CD4-positive, alpha-beta T cell (primary cell): ENCODE measurements around the gene INSIG1. TPM values are rescaled to one million over a fixed set of nuclear protein-coding genes. Genes with fewer than 3 reads are reported as not detected.

Experiments
- ATAC-seq: fragments of 200-7000 bp; cut with Tn5 transposase; one replicate; pipeline ENCODE4 v1.10.0; 2022; ENCODE audit warnings: mild to moderate bottlenecking; ENCODE audit not compliant: poor library complexity
- CTCF ChIA-PET: fragments of 350-600 bp; sonication (Branson Sonifier 250); formaldehyde crosslinking; loops from one replicate; lab custom pipeline; 2021; ENCODE audit warnings: antibody characterized with exemption, inconsistent platforms; lab: Charles Lee
- POLR2A ChIA-PET: fragments of 350-600 bp; sonication (Branson Sonifier 250); formaldehyde crosslinking; loops from one replicate; lab custom pipeline; 2021; ENCODE audit warnings: antibody characterized with exemption, inconsistent platforms; lab: Charles Lee
- DNase-seq, 14 experiments: peaks; one replicate each; pipeline ENCODE4 v3.0.0-alpha.2; 2013 to 2020; ENCODE audit warnings: mixed read lengths in 2 of 14
- H3K27ac ChIP-seq, 2 donors: one replicate each; pipeline versions ENCODE4 v1.5.1 to v1.7.0; 2013; ENCODE audit warnings: low read length in 2 of 2, low read depth in 1 of 2, mild to moderate bottlenecking in 1 of 2
- H3K27me3 ChIP-seq, 2 experiments: 1 replicate in 1 of 2; 2 replicates in 1 of 2; pipeline versions ENCODE4 v1.6.1 to v1.7.0; 2013; ENCODE audit warnings: low read length in 2 of 2, control low read depth in 1 of 2, mild to moderate bottlenecking in 1 of 2, moderate library complexity in 1 of 2; ENCODE audit not compliant: insufficient read depth in 2 of 2, control insufficient read depth in 1 of 2
- H3K36me3 ChIP-seq: one replicate; pipeline ENCODE4 v1.6.1; 2013; ENCODE audit warnings: low read length, control low read depth; ENCODE audit not compliant: insufficient read depth
- H3K4me1 ChIP-seq: one replicate; pipeline ENCODE4 v1.6.1; 2013; ENCODE audit warnings: low read length, control low read depth; ENCODE audit not compliant: insufficient read depth
- H3K4me3 ChIP-seq: one replicate; pipeline ENCODE4 v1.5.1; 2013; ENCODE audit warnings: mild to moderate bottlenecking, low read length, moderate library complexity
- H3K9me3 ChIP-seq, 2 experiments: 1 replicate in 1 of 2; 2 replicates in 1 of 2; pipeline versions ENCODE4 v1.6.1 to v1.7.0; 2013; ENCODE audit warnings: low read length in 2 of 2, mild to moderate bottlenecking in 2 of 2, control low read depth in 1 of 2, moderate library complexity in 1 of 2; ENCODE audit not compliant: control insufficient read depth in 1 of 2, insufficient read depth in 1 of 2
- H3K27ac Mint-ChIP-seq: one replicate; pipeline ENCODE4 v1.8.0; 2020; ENCODE audit warnings: mixed read lengths
- H3K27me3 Mint-ChIP-seq: one replicate; pipeline ENCODE4 v1.8.0; 2021; ENCODE audit warnings: mixed read lengths
- H3K36me3 Mint-ChIP-seq: one replicate; pipeline ENCODE4 v1.8.0; 2021; ENCODE audit warnings: low read depth, mixed read lengths
- H3K4me1 Mint-ChIP-seq: one replicate; pipeline ENCODE4 v1.8.0; 2021; ENCODE audit warnings: low read depth, mixed read lengths
- H3K4me3 Mint-ChIP-seq: one replicate; pipeline ENCODE4 v1.8.0; 2020; ENCODE audit warnings: mild to moderate bottlenecking, mixed read lengths
- H3K9me3 Mint-ChIP-seq: one replicate; pipeline ENCODE4 v1.8.0; 2020; ENCODE audit warnings: mixed read lengths
- intact Hi-C, 2 experiments: fragments of 100-400 bp; cut with DNase I in 1 of 2; cut with micrococcal nuclease in 1 of 2; formaldehyde crosslinking; loops; one replicate each; pipeline versions ENCODE4 v1.15.1 to v1.9.0; 2023 to 2025; cut with DNase I, micrococcal nuclease
- total RNA-seq, 174 experiments: library from RNA in 2 of 174; stranded (reverse) in 2 of 174; gene quantifications; one replicate each; pipeline ENCODE4 v1.2.3 and lab custom pipeline; 2021 to 2026
- TF ChIP-seq, protein P1 (sequence below): fragments of 200-600 bp; IDR thresholded peaks from one replicate; pipeline ENCODE4 v1.8.0; 2022; ENCODE audit warnings: antibody characterized with exemption, mild to moderate bottlenecking

Gene INSIG1
- total RNA-seq, 2 experiments from 2014 or later = 58.1 to 60.9 TPM

- DNase-seq = peak in 1 of 14 experiments; percentile 34
- no peak for ATAC-seq
- intact Hi-C loops = loop anchor here (1.0 to 10.0 kb wide), 8 partner anchors 90 to 1839 kb away; partner anchors contain the start of genes LMBR1 (in 1 of the 2), PAXIP1 (in 1 of the 2), RBM33 (in 1 of the 2) and UBE3C (in 1 of the 2)
- peak overlapping the region; percentile 70 for H3K4me3 ChIP-seq
- CTCF ChIA-PET = interaction anchor here (1.4 to 6.7 kb wide), 3 partner anchors 48 to 106 kb away, joined by 7 to 57 read pairs (median 7); no protein-coding TSS in a partner anchor
- H3K4me1 ChIP-seq = peaks cover 36% of the 10 kb centered on the region
- Mint-ChIP-seq H3K4me3 (peak overlapping the region; percentile 83), H3K4me1 (peaks cover 36% of the 10 kb centered on the region), H3K27ac (peak overlapping the region; percentile 86), H3K9me3 (no peaks in the 10 kb centered on the region), H3K27me3 (peaks cover 4% of the 10 kb centered on the region), H3K36me3 (peaks cover 24% of the 10 kb centered on the region)
- H3K27me3 ChIP-seq = no peaks in the 10 kb centered on the region
- peak overlapping the region; percentile 84 to 87 for H3K27ac ChIP-seq
- TF ChIP-seq, protein P1, sequence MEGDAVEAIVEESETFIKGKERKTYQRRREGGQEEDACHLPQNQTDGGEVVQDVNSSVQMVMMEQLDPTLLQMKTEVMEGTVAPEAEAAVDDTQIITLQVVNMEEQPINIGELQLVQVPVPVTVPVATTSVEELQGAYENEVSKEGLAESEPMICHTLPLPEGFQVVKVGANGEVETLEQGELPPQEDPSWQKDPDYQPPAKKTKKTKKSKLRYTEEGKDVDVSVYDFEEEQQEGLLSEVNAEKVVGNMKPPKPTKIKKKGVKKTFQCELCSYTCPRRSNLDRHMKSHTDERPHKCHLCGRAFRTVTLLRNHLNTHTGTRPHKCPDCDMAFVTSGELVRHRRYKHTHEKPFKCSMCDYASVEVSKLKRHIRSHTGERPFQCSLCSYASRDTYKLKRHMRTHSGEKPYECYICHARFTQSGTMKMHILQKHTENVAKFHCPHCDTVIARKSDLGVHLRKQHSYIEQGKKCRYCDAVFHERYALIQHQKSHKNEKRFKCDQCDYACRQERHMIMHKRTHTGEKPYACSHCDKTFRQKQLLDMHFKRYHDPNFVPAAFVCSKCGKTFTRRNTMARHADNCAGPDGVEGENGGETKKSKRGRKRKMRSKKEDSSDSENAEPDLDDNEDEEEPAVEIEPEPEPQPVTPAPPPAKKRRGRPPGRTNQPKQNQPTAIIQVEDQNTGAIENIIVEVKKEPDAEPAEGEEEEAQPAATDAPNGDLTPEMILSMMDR = no peak
- no peaks in the 10 kb centered on the region for H3K9me3 ChIP-seq
- H3K36me3 ChIP-seq = peaks cover 8% of the 10 kb centered on the region
- POLR2A ChIA-PET = interaction anchor here (1.0 to 4.8 kb wide), 10 partner anchors 8 to 367 kb away, joined by 3 to 114 read pairs (median 12); partner anchors contain the start of genes PAXIP1 and RBM33
Observed at GRCh38 chr7:155296006-155296787, 1.5 kb upstream of the INSIG1 start.

- intact Hi-C loops = loop anchor here (1.0 to 10.0 kb wide), 8 partner anchors 91 to 1838 kb away; partner anchors contain the start of genes LMBR1 (in 1 of the 2), PAXIP1 (in 1 of the 2), RBM33 (in 1 of the 2) and UBE3C (in 1 of the 2)
- H3K27me3 Mint-ChIP-seq = peaks cover 4% of the 10 kb centered on the region
- Histone ChIP-seq H3K36me3 (peaks cover 14% of the 10 kb centered on the region), H3K27me3 (no peaks in the 10 kb centered on the region), H3K4me3 (peak overlapping the region; percentile 70), H3K4me1 (peaks cover 39% of the 10 kb centered on the region), H3K9me3 (no peaks in the 10 kb centered on the region), H3K27ac (peak overlapping the region; percentile 84 to 87)
- H3K27ac Mint-ChIP-seq = peak overlapping the region; percentile 86
- H3K4me1 Mint-ChIP-seq = peaks cover 41% of the 10 kb centered on the region
- ATAC-seq = peak; percentile 45
- ChIA-PET POLR2A (interaction anchor here (0.6 to 4.8 kb wide), 16 partner anchors 9 to 1841 kb away, joined by 3 to 114 read pairs (median 4); partner anchors contain the start of genes PAXIP1 and RBM33), CTCF (interaction anchor here (1.4 to 6.7 kb wide), 3 partner anchors 48 to 107 kb away, joined by 7 to 57 read pairs (median 7); no protein-coding TSS in a partner anchor)
- H3K9me3 Mint-ChIP-seq = no peaks in the 10 kb centered on the region
- H3K4me3 Mint-ChIP-seq = peak overlapping the region; percentile 83
- DNase-seq = peak; percentile 76 to 95 (median 86)
- peaks cover 28% of the 10 kb centered on the region for H3K36me3 Mint-ChIP-seq
- TF ChIP-seq, protein P1 = no peak
Observed at GRCh38 chr7:155296788-155297516, 726 bp upstream of the INSIG1 start.
